GM21717 (cell line): ENCODE data around the gene CD300LF.

Experiments
- ATAC-seq: cut with Tn5 transposase; IDR thresholded peaks from one replicate; pipeline ENCODE4 v1.9.1; 2021; ENCODE audit warnings: mild to moderate bottlenecking, moderate library complexity; ENCODE audit not compliant: unreplicated experiment

Gene CD300LF

GRCh38 chr17:74712756-74713155 is at the start of gene CD300LF:
TSS of gene CD300LF (minus strand) at chr17:74712923. CDS start at chr17:74712866, 57 bp downstream.
- no peak for ATAC-seq

- no peak for ATAC-seq
Measured at GRCh38 chr17:74761931-74762330, 49.2 kb upstream of the CD300LF start.

GRCh38 chr17:74761419-74761818 is 48.7 kb upstream of the CD300LF start:
- ATAC-seq = no peak

GRCh38 chr17:74760404-74761105 is 47.8 kb upstream of the CD300LF start:
- ATAC-seq = no peak

- ATAC-seq = no peak
Measured at GRCh38 chr17:74759941-74760340, 47.2 kb upstream of the CD300LF start.

- ATAC-seq = no peak
Measured at GRCh38 chr17:74759243-74759801, 46.6 kb upstream of the CD300LF start.

GRCh38 chr17:74758848-74759168 is 46.1 kb upstream of the CD300LF start:
- no peak for ATAC-seq

- no peak for ATAC-seq
Measured at GRCh38 chr17:74757931-74758847, 45.5 kb upstream of the CD300LF start.

- ATAC-seq = no peak
Measured at GRCh38 chr17:74757502-74757901, 44.8 kb upstream of the CD300LF start.

- no peak for ATAC-seq
Measured at GRCh38 chr17:74756891-74757290, 44.2 kb upstream of the CD300LF start.

GRCh38 chr17:74755533-74755932 is 42.8 kb upstream of the CD300LF start:
- no peak for ATAC-seq

- no peak for ATAC-seq
Measured at GRCh38 chr17:74754832-74755231, 42.1 kb upstream of the CD300LF start.

GRCh38 chr17:74752822-74753401 is 40.2 kb upstream of the CD300LF start:
- no peak for ATAC-seq

- ATAC-seq = no peak
Measured at GRCh38 chr17:74752415-74752814, 39.7 kb upstream of the CD300LF start.

GRCh38 chr17:74750327-74751069 is 37.8 kb upstream of the CD300LF start:
- no peak for ATAC-seq

GRCh38 chr17:74750039-74750326 is 37.3 kb upstream of the CD300LF start:
- no peak for ATAC-seq

- ATAC-seq = peak; percentile 2
Measured at GRCh38 chr17:74749279-74750038, 36.7 kb upstream of the CD300LF start.

GRCh38 chr17:74748529-74749278 is 36.0 kb upstream of the CD300LF start, which contains the start of gene NHERF1:
TSS of gene NHERF1 (plus strand) at chr17:74748628. CDS start at chr17:74748847, 219 bp downstream.
- peak; percentile 87 for ATAC-seq

- ATAC-seq = no peak
Measured at GRCh38 chr17:74748279-74748528, 35.5 kb upstream of the CD300LF start.

GRCh38 chr17:74746922-74747321 is 34.2 kb upstream of the CD300LF start:
- no peak for ATAC-seq
